DMS79 treated with DMSO at 0.1 percent for 48 hours (cell line): Measurements from ENCODE around the gene PYROXD2.
"Not testable (repeated sequence)": the region's sequence is repeated elsewhere in the genome, so short reads cannot be mapped to it uniquely, and the experiment has no call there.

Experiments
- DNase-seq: peaks from one replicate; lab custom pipeline; 2025; lab: John Stamatoyannopoulos, UW

Gene PYROXD2

GRCh38 chr10:98365406-98366061 lies 49.4 kb downstream of the PYROXD2 start:
- DNase-seq, result no peak

GRCh38 chr10:98364432-98365102 lies 50.4 kb downstream of the PYROXD2 start:
- no peak for DNase-seq

GRCh38 chr10:98363220-98363619 lies 51.8 kb downstream of the PYROXD2 start:
- peak; percentile 3 for DNase-seq

- DNase-seq, result no peak
Measured at GRCh38 chr10:98361131-98362025, 53.6 kb downstream of the PYROXD2 start.

- peak; percentile 83 for DNase-seq
Measured at GRCh38 chr10:98357194-98357822, 57.7 kb downstream of the PYROXD2 start.

- DNase-seq, result no peak
Measured at GRCh38 chr10:98354491-98354890, 60.5 kb downstream of the PYROXD2 start.

- no peak for DNase-seq
Measured at GRCh38 chr10:98353170-98353569, 61.8 kb downstream of the PYROXD2 start.

- no peak for DNase-seq
Measured at GRCh38 chr10:98351831-98352402, 63.1 kb downstream of the PYROXD2 start.

GRCh38 chr10:98349508-98349922 lies 65.5 kb downstream of the PYROXD2 start:
- DNase-seq, result no peak

GRCh38 chr10:98346847-98347246 lies 68.1 kb downstream of the PYROXD2 start:
- DNase-seq, result no peak

- no peak for DNase-seq
Measured at GRCh38 chr10:98344589-98345038, 70.4 kb downstream of the PYROXD2 start.

- DNase-seq, result not testable (repeated sequence)
Measured at GRCh38 chr10:98341701-98342100, 73.3 kb downstream of the PYROXD2 start.

GRCh38 chr10:98340940-98341310 lies 74.1 kb downstream of the PYROXD2 start:
- DNase-seq, result no peak

GRCh38 chr10:98340261-98340939 lies 74.6 kb downstream of the PYROXD2 start:
- no peak for DNase-seq

GRCh38 chr10:98339799-98340198 lies 75.2 kb downstream of the PYROXD2 start:
- peak; percentile 29 for DNase-seq

GRCh38 chr10:98338896-98339295 lies 76.1 kb downstream of the PYROXD2 start:
- DNase-seq, result no peak

- no peak for DNase-seq
Measured at GRCh38 chr10:98338318-98338717, 76.7 kb downstream of the PYROXD2 start.

- DNase-seq, result no peak
Measured at GRCh38 chr10:98337484-98337883, 77.5 kb downstream of the PYROXD2 start.
